HepG2 (cell line): ENCODE results near the gene BRMS1. TPM values are rescaled to one million over a fixed set of nuclear protein-coding genes. Genes with fewer than 3 reads are reported as not detected.

Experiments
- ARNTL ChIP-seq: sonication (generic); formaldehyde crosslinking; IDR thresholded peaks from 2 replicates; pipeline ENCODE4 v1.4.0; 2020; ENCODE audit warnings: mild to moderate bottlenecking, missing genetic modification reagents
- DPF2 ChIP-seq: sonication (generic); formaldehyde crosslinking; IDR thresholded peaks from 2 replicates; pipeline ENCODE4 v1.4.0; 2020; ENCODE audit warnings: mild to moderate bottlenecking, low read depth, missing genetic modification reagents, borderline replicate concordance
- MIER2 ChIP-seq: IDR thresholded peaks from 2 replicates; pipeline ENCODE4 v1.6.1; 2016; ENCODE audit warnings: missing biosample characterization, missing genetic modification reagents
- NR3C1 ChIP-seq: sonication (generic); formaldehyde crosslinking; IDR thresholded peaks from 2 replicates; pipeline ENCODE4 v1.4.0; 2020; ENCODE audit warnings: missing genetic modification reagents
- NRL ChIP-seq: sonication (generic); formaldehyde crosslinking; IDR thresholded peaks from 2 replicates; pipeline ENCODE4 v1.5.0; 2020; ENCODE audit warnings: missing genetic modification reagents, mild to moderate bottlenecking, moderate library complexity, borderline replicate concordance
- PHF21A ChIP-seq: sonication (generic); formaldehyde crosslinking; IDR thresholded peaks from 2 replicates; pipeline ENCODE4 v1.5.0; 2020; ENCODE audit warnings: mild to moderate bottlenecking, missing genetic modification reagents
- POLR2G ChIP-seq: fragments of 200-400 bp; formaldehyde crosslinking; IDR thresholded peaks from 2 replicates; pipeline ENCODE4 v1.6.1; 2018; ENCODE audit warnings: mild to moderate bottlenecking, low read depth, low read length, moderate library complexity
- ZBTB20 ChIP-seq: sonication (generic); formaldehyde crosslinking; IDR thresholded peaks from 2 replicates; pipeline ENCODE4 v1.8.1; 2023; ENCODE audit warnings: missing genetic modification reagents, low read depth, mild to moderate bottlenecking, borderline replicate concordance
- ZC3H4 ChIP-seq: sonication (generic); formaldehyde crosslinking; IDR thresholded peaks from 2 replicates; pipeline ENCODE4 v1.4.0; 2020; ENCODE audit warnings: missing genetic modification reagents, borderline replicate concordance
- ZNF263 ChIP-seq: sonication (generic); formaldehyde crosslinking; IDR thresholded peaks from 2 replicates; pipeline ENCODE4 v1.4.0; 2020; ENCODE audit warnings: missing genetic modification reagents
- ZNF34 ChIP-seq: sonication (generic); formaldehyde crosslinking; IDR thresholded peaks from 2 replicates; pipeline ENCODE4 v1.4.0; 2020; ENCODE audit warnings: mild to moderate bottlenecking, missing genetic modification reagents, borderline replicate concordance
- polyA plus RNA-seq, 8 experiments: library from polyadenylated mRNA; depleted of rRNA in 3 of 8; stranded (reverse) in 7 of 8; unstranded in 1 of 8; fragments of >200 nt; fragmentation: Illumina TruSeq in 4 of 8; extraction: Trizol in 4 of 8; gene quantifications; 2 replicates each; pipeline versions ENCODE4 v1.2.1 to v1.2.3, GENCODE V29; 2011 to 2016; ENCODE audit warnings: low read depth in 4 of 8, missing spikeins in 1 of 8, mixed read lengths in 1 of 8; ENCODE audit not compliant: insufficient read depth in 1 of 8
- total RNA-seq, 5 experiments: library from RNA; depleted of rRNA; stranded (reverse); fragments of >200 nt; fragmentation: Illumina TruSeq; extraction: Trizol; gene quantifications; 2 replicates each; pipeline ENCODE4 v1.2.3, GENCODE V29; 2016; ENCODE audit warnings: low read depth in 1 of 5
- TF ChIP-seq, protein P1 (sequence below): sonication (generic); formaldehyde crosslinking; IDR thresholded peaks from 2 replicates; pipeline ENCODE4 v1.5.0; 2020; ENCODE audit warnings: mild to moderate bottlenecking, missing genetic modification reagents, borderline replicate concordance
- TF ChIP-seq, protein P2 (sequence below): IDR thresholded peaks from 2 replicates; pipeline ENCODE4 v1.6.1; 2016; ENCODE audit warnings: low read depth, borderline replicate concordance
- TF ChIP-seq, protein P3 (sequence below): sonication (generic); formaldehyde crosslinking; IDR thresholded peaks from 2 replicates; pipeline ENCODE4 v1.4.0; 2020; ENCODE audit warnings: mild to moderate bottlenecking, missing genetic modification reagents
- TF ChIP-seq, protein P4 (sequence below): sonication (generic); formaldehyde crosslinking; conservative IDR thresholded peaks from 2 replicates; pipeline ENCODE4 v1.8.1; 2023; ENCODE audit warnings: missing genetic modification reagents
- TF ChIP-seq, protein P5 (sequence below): sonication (generic); formaldehyde crosslinking; IDR thresholded peaks from 2 replicates; pipeline ENCODE4 v1.4.0; 2020; ENCODE audit warnings: mild to moderate bottlenecking, missing genetic modification reagents, borderline replicate concordance

Gene BRMS1
- total and polyA plus RNA-seq, 2 of the 13 experiments (the other 11 are each of a cell fraction or from before 2014, with no cell fraction given): 15.8 to 55.7 TPM

DNA sequence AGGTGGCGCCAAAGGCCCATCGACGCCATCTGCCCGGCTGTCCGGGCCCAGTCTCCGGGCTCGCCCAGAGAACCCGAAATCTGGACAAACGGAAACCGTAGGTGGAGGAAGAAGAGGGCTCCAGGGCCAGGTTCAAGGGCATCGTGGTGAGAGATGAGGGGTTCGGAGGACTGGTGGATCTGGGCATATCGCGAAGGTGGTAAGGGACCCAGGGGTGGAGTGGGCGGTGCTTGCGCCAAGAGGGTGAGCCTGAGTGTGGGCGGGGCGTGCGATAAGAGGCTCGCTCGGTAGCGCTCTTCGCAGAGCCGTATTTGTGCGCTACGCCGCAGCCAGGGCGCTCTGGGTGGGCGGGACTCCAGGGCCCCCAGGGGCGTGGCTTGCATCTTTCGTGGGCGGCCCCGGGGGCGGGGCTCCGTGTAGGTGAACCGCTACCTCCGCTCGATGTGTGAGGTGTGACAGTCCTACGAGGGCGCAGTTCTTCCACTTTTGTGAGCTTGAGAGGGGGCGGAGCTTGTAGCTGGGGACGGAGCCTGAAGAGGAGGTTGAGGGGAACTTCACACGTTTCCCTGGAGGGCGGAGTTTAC lies 32.8 kb downstream of the BRMS1 start (continued):
- TF ChIP-seq ZNF34 (CRISPR knock-in tag) (0 out of 2 replicates have a peak, but pooled peaks have one; percentile 7), ZBTB20 (CRISPR knock-in tag) (no peak), DPF2 (CRISPR knock-in tag) (no peak), POLR2G (peak; percentile 32), MIER2 (0 out of 2 replicates have a peak, but pooled peaks have one; percentile 16), PHF21A (CRISPR knock-in tag) (peak; percentile 82), NR3C1 (no peak), ZNF263 (peak; percentile 70), ZC3H4 (CRISPR knock-in tag) (no peak), NRL (peak; percentile 29; the same call in 1 of the 2 replicates), ARNTL (peak; percentile 62; the same call in 1 of the 2 replicates)
- TF ChIP-seq, protein P1, sequence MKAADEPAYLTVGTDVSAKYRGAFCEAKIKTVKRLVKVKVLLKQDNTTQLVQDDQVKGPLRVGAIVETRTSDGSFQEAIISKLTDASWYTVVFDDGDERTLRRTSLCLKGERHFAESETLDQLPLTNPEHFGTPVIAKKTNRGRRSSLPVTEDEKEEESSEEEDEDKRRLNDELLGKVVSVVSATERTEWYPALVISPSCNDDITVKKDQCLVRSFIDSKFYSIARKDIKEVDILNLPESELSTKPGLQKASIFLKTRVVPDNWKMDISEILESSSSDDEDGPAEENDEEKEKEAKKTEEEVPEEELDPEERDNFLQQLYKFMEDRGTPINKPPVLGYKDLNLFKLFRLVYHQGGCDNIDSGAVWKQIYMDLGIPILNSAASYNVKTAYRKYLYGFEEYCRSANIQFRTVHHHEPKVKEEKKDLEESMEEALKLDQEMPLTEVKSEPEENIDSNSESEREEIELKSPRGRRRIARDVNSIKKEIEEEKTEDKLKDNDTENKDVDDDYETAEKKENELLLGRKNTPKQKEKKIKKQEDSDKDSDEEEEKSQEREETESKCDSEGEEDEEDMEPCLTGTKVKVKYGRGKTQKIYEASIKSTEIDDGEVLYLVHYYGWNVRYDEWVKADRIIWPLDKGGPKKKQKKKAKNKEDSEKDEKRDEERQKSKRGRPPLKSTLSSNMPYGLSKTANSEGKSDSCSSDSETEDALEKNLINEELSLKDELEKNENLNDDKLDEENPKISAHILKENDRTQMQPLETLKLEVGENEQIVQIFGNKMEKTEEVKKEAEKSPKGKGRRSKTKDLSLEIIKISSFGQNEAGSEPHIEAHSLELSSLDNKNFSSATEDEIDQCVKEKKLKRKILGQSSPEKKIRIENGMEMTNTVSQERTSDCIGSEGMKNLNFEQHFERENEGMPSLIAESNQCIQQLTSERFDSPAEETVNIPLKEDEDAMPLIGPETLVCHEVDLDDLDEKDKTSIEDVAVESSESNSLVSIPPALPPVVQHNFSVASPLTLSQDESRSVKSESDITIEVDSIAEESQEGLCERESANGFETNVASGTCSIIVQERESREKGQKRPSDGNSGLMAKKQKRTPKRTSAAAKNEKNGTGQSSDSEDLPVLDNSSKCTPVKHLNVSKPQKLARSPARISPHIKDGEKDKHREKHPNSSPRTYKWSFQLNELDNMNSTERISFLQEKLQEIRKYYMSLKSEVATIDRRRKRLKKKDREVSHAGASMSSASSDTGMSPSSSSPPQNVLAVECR (CRISPR knock-in tag): peak; percentile 36; the same call in 1 of the 2 replicates
- TF ChIP-seq, protein P2, sequence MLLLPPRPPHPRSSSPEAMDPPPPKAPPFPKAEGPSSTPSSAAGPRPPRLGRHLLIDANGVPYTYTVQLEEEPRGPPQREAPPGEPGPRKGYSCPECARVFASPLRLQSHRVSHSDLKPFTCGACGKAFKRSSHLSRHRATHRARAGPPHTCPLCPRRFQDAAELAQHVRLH (CRISPR knock-in tag): 0 out of 2 replicates have a peak, but pooled peaks have one; percentile 81
- TF ChIP-seq, protein P3, sequence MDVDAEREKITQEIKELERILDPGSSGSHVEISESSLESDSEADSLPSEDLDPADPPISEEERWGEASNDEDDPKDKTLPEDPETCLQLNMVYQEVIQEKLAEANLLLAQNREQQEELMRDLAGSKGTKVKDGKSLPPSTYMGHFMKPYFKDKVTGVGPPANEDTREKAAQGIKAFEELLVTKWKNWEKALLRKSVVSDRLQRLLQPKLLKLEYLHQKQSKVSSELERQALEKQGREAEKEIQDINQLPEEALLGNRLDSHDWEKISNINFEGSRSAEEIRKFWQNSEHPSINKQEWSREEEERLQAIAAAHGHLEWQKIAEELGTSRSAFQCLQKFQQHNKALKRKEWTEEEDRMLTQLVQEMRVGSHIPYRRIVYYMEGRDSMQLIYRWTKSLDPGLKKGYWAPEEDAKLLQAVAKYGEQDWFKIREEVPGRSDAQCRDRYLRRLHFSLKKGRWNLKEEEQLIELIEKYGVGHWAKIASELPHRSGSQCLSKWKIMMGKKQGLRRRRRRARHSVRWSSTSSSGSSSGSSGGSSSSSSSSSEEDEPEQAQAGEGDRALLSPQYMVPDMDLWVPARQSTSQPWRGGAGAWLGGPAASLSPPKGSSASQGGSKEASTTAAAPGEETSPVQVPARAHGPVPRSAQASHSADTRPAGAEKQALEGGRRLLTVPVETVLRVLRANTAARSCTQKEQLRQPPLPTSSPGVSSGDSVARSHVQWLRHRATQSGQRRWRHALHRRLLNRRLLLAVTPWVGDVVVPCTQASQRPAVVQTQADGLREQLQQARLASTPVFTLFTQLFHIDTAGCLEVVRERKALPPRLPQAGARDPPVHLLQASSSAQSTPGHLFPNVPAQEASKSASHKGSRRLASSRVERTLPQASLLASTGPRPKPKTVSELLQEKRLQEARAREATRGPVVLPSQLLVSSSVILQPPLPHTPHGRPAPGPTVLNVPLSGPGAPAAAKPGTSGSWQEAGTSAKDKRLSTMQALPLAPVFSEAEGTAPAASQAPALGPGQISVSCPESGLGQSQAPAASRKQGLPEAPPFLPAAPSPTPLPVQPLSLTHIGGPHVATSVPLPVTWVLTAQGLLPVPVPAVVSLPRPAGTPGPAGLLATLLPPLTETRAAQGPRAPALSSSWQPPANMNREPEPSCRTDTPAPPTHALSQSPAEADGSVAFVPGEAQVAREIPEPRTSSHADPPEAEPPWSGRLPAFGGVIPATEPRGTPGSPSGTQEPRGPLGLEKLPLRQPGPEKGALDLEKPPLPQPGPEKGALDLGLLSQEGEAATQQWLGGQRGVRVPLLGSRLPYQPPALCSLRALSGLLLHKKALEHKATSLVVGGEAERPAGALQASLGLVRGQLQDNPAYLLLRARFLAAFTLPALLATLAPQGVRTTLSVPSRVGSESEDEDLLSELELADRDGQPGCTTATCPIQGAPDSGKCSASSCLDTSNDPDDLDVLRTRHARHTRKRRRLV (CRISPR knock-in tag): no peak
- TF ChIP-seq, protein P4, sequence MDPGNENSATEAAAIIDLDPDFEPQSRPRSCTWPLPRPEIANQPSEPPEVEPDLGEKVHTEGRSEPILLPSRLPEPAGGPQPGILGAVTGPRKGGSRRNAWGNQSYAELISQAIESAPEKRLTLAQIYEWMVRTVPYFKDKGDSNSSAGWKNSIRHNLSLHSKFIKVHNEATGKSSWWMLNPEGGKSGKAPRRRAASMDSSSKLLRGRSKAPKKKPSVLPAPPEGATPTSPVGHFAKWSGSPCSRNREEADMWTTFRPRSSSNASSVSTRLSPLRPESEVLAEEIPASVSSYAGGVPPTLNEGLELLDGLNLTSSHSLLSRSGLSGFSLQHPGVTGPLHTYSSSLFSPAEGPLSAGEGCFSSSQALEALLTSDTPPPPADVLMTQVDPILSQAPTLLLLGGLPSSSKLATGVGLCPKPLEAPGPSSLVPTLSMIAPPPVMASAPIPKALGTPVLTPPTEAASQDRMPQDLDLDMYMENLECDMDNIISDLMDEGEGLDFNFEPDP (CRISPR knock-in tag): no peak
- TF ChIP-seq, protein P5, sequence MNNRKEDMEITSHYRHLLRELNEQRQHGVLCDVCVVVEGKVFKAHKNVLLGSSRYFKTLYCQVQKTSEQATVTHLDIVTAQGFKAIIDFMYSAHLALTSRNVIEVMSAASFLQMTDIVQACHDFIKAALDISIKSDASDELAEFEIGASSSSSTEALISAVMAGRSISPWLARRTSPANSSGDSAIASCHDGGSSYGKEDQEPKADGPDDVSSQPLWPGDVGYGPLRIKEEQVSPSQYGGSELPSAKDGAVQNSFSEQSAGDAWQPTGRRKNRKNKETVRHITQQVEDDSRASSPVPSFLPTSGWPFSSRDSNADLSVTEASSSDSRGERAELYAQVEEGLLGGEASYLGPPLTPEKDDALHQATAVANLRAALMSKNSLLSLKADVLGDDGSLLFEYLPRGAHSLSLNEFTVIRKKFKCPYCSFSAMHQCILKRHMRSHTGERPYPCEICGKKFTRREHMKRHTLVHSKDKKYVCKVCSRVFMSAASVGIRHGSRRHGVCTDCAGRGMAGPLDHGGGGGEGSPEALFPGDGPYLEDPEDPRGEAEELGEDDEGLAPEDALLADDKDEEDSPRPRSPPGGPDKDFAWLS: no peak
